Measurements from ENCODE around the gene TTC23L.
"Not testable (repeated sequence)": the region's sequence is repeated elsewhere in the genome, so short reads cannot be mapped to it uniquely, and the experiment has no call there.

The TTC23L gene

GRCh38 chr5:34919077-34919476 lies 80.1 kb downstream of the TTC23L start:
- no peak for DNase-seq (ENCODE audit: low read depth, low spot score)

- not testable (repeated sequence) for DNase-seq (ENCODE audit: low read depth, low spot score)
These were observed 84.3 kb downstream of the TTC23L start for GRCh38 chr5:34923256-34923655.

- DNase-seq (ENCODE audit: low read depth, low spot score), result no peak
These were observed 84.9 kb downstream of the TTC23L start for GRCh38 chr5:34923694-34924461.

GRCh38 chr5:34924462-34924765 lies 85.5 kb downstream of the TTC23L start:
- DNase-seq (ENCODE audit: low read depth, low spot score), result no peak

GRCh38 chr5:34926318-34926888 lies 87.4 kb downstream of the TTC23L start:
- DNase-seq (ENCODE audit: low read depth, low spot score), result no peak

- DNase-seq (ENCODE audit: low read depth, low spot score), result no peak
These were observed 88.8 kb downstream of the TTC23L start for GRCh38 chr5:34927785-34928184.

GRCh38 chr5:34928267-34928666 lies 89.3 kb downstream of the TTC23L start:
- DNase-seq (ENCODE audit: low read depth, low spot score), result no peak

- peak; percentile 42 for DNase-seq (ENCODE audit: low read depth, low spot score)
These were observed 90.3 kb downstream of the TTC23L start, which contains the start of gene DNAJC21 for GRCh38 chr5:34929134-34929719. DNAJC21 (plus strand) TSS chr5:34929559; CDS start chr5:34929820, 261 bp downstream.

- DNase-seq (ENCODE audit: low read depth, low spot score), result peak; percentile 33
These were observed 90.9 kb downstream of the TTC23L start for GRCh38 chr5:34929720-34930461.

GRCh38 chr5:34930462-34930844 lies 91.5 kb downstream of the TTC23L start:
- DNase-seq (ENCODE audit: low read depth, low spot score), result no peak

- DNase-seq (ENCODE audit: low read depth, low spot score), result no peak
These were observed 91.9 kb downstream of the TTC23L start for GRCh38 chr5:34930870-34931269.

- DNase-seq (ENCODE audit: low read depth, low spot score), result no peak
These were observed 94.0 kb downstream of the TTC23L start for GRCh38 chr5:34932947-34933346.

GRCh38 chr5:34941936-34942335 lies 103.0 kb downstream of the TTC23L start:
- no peak for DNase-seq (ENCODE audit: low read depth, low spot score)

- DNase-seq (ENCODE audit: low read depth, low spot score), result no peak
These were observed 105.1 kb downstream of the TTC23L start for GRCh38 chr5:34944044-34944443.

GRCh38 chr5:34944460-34945047 lies 105.6 kb downstream of the TTC23L start:
- DNase-seq (ENCODE audit: low read depth, low spot score), result no peak
